Left renal cortex interstitium (tissue), 4 donors: ENCODE measurements around the gene DDR1. TPM values are rescaled to one million over a fixed set of nuclear protein-coding genes. Genes with fewer than 3 reads are reported as not detected.
"Not testable (repeated sequence)": the region's sequence is repeated elsewhere in the genome, so short reads cannot be mapped to it uniquely, and the experiment has no call there.

Experiments used
- DNase-seq, 4 donors: peaks; one replicate each; pipeline ENCODE4 v3.0.0-alpha.2; 2013; ENCODE audit warnings: low read depth in 4 of 4, low spot score in 2 of 4, missing footprints in 1 of 4
- polyA plus RNA-seq, 4 donors: library from polyadenylated mRNA; unstranded; fragments of 120-200 nt; gene quantifications; one replicate each; pipeline ENCODE4 v1.2.1, GENCODE V29; 2013; ENCODE audit not compliant: insufficient read length in 4 of 4

DDR1 gene
- polyA plus RNA-seq, 4 donors, result 141 to 222 (median 177) TPM

GRCh38 chr6:30914076-30914853 lies 29.9 kb downstream of the DDR1 start, which contains the start of gene VARS2:
Gene VARS2 (plus strand): TSS chr6:30914238. CDS start chr6:30914837, 599 bp downstream.
- peak; percentile 82 to 90 (median 87) for DNase-seq

- DNase-seq, result no peak
Measured at GRCh38 chr6:30914854-30915590, 30.7 kb downstream of the DDR1 start.

- DNase-seq, result peak; percentile 39 to 72 (median 54)
Measured at GRCh38 chr6:30915591-30915946, 31.2 kb downstream of the DDR1 start.

DNA sequence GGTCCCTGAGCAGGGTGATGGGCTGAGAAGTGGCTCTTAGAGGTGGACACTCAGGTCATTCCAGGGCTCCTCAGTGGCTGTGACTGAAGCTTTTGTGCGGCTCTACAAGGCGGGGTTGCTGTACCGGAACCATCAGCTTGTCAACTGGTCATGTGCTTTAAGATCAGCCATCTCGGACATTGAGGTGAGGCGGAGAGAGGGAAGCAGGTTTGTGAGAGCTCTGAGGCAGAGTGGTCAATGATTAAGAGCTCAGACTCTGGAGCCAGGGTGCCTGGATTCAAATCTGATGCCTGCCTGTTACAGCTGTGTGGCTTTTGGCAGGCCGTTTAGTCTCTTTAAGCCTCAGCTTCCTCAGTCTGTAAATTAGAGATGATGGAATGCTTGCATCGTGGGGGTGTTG lies 32.7 kb downstream of the DDR1 start:
- DNase-seq, result no peak

DNA sequence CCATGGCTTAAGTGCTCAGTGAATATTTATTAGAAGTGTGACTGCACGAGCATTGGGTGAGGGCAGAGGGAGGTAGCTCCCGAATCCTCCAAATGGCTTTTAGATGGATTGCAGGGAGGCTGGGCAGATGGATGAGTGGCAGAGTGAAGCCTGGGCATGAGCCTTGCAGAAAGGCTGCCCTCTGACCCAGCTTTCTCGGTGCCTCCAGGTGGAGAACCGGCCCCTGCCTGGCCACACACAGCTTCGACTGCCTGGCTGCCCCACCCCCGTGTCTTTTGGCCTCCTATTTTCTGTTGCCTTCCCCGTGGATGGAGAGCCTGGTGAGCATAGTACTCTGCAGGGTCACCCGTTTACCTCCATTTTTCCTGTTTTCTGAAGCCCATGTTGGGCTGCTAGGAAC lies 33.2 kb downstream of the DDR1 start:
- DNase-seq, result no peak

- DNase-seq, result no peak
Measured at GRCh38 chr6:30918670-30919069, 34.4 kb downstream of the DDR1 start.

DNA sequence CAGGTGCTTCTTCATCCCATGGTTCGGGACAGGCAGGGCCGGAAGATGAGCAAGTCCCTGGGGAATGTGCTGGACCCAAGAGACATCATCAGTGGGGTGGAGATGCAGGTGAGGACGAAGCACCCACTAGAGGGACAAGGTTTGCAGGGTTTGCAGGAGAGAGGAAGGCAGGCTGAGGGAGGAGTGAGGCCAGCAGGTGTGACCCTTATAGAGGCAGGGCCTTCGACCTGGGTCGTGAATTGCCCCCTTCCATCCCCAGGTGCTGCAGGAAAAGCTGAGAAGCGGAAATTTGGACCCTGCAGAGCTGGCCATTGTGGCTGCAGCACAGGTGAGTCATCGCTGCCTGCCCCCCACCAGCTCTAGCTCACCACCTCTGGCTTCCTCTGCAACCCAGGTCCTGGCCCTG lies 38.1 kb downstream of the DDR1 start:
- DNase-seq, result no peak

DNA sequence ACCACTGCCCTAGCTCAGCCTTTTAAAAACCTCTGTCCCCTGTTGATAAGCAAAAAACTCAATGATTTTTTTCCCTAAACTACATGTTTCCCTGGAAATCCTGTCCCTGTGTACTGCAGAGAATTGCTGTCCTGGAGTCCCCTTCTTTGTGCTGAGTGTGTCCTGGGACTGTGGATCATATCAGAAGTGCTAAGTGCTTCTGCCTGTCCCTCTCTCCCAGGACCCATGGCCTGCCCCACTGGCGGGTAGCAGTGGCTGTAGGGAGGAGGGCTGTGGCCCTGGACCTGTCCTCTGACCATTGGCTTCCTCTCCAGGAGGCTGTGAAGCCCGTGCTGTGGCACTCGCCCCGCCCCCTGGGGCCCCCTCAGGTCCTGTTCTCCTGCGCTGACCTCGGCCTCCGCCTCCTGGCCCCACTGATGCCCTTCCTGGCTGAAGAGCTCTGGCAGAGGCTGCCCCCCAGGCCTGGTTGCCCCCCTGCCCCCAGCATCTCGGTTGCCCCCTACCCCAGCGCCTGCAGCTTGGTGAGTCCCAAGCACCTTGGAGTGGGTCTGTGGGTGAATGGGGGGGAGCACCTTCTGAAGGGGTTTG lies 39.8 kb downstream of the DDR1 start:
- DNase-seq, result not testable (repeated sequence)

DNA sequence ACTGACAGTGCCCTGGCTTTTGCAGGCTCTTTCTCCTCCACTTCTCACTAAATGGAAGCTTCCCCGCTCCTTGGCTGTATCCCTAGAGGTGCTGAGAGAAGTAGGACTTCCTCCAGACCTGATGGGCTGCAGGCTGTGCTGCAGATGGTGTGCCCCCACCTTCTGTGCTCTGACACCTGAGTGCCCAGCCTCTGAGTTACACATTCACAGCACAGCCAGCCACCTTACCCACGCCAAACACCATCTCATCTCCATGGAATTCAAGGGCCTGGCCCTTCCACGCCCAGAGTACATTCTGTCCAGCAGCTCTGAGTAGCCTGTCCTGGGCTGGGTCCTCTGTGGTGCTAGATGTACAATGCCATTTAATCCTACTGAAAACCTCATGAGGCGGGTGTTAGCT lies 42.3 kb downstream of the DDR1 start:
- no peak for DNase-seq

DNA sequence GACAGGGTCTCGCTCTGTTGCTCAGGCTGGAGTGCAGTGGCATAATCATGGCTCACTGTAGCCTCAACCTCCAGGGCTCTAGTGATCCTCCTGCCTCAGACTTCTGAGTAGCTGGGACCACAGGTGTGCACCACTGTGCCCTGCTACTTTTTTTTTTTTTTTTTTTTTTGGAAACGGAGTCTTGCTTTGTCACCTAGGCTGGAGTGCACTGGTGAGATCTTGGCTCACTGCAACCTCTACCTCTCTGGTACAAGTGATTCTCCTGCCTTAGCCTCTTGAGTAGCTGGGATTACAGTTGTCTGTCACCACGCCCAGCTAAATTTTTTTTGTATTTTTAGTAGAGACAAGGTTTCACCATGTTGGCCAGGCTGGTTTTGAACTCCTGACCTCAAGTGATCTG lies 42.8 kb downstream of the DDR1 start:
- not testable (repeated sequence) for DNase-seq

DNA sequence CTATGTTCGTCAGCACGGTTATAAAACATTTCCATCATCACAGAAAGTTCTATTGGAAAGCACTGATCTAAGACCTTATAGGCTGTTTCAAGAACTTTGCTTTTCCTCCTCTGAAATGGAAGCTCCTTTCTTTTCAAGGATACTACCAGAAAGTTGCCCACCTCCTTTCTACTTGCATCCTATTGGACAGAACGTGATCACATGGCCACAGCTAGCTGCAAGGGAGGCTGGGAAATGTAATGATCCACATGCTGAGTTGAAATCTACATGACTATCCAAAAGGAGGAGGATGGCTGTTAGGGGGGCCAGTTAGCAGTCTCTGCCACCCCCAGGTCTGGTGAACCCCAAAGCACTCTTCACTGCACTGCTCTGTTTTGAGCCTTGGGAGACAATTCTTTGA lies 44.4 kb downstream of the DDR1 start:
- no peak for DNase-seq

GRCh38 chr6:30930506-30930905 lies 46.2 kb downstream of the DDR1 start:
- DNase-seq, result no peak

GRCh38 chr6:30931272-30931671 lies 47.0 kb downstream of the DDR1 start:
- no peak for DNase-seq

- no peak for DNase-seq
Measured at GRCh38 chr6:30931969-30932645, 47.8 kb downstream of the DDR1 start, which contains the start of gene SFTA2. Gene SFTA2 (minus strand): TSS chr6:30932170. CDS start chr6:30932096, 74 bp downstream.

DNA sequence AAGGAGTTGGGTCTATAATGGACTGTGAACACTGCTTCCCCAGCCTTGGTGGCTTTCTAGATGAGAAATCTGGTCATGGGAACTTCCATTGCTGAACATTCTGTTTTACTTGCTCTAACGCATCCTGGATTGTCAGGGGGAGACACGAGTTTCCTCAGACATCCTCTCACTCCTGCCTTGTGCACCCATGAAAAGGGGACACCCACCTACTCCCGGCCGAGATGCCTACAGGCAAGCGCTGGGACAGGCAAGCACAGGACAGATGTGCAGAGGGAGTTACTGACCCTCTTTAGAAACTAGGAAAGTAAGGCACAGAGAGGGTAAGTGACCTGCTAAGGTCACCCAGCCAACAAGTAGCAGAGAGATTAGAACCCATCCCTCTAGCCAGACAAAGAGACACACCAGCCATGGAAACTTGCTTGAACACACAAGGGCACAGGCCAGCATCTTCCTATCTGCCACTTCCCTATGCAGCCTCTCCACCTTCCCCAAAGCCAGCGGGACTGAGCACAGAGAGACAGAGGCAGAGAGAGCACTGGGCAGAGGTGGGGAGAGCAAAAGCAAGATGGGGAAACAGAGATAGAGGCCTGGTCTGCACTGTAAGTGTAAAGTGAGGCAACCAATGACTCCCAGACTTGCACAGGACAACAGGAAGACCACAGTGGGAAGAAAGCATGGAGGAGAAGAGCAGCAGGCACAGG lies 48.5 kb downstream of the DDR1 start:
- DNase-seq, result no peak

DNA sequence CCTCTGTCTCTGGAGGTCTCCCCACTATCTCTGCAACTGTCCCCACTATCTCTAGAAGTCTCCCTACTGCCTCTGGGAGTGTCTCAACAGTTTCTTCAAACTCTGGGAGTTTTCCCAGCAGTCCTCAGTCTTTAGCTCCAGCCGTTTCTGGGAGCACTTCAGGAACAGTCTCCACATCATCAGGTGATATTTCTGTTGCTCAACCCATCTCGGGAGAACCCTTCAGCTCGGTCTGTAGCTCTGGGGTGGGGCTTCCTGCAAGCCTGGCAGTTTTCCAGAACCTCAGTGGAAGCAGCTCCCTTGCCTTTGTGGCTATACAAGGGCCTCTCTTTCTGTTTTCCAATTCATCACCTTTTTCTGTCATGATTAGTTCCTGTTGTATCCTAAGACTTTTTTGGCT lies 50.7 kb downstream of the DDR1 start:
- DNase-seq, result no peak

GRCh38 chr6:30937265-30937664 lies 52.9 kb downstream of the DDR1 start:
- no peak for DNase-seq

DNA sequence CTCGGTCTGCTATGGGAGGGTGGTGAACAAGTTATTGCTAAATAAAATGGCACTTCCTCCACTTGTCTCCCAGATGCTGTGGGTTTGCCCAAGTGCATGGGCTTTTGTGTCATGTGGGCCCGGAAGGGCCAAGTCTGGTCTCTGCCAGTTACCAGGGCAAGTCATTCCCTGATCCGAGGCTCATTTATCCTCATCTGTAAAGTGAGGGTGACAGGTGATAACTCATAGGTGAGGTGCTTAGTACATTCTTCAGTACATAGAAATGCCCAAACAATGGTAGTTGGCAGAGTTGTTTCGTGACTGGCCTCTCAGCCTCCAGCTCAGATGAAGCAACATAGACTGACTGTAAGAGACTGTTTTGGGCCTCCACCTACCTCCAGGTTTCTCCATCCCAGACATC lies 54.4 kb downstream of the DDR1 start:
- no peak for DNase-seq

DNA sequence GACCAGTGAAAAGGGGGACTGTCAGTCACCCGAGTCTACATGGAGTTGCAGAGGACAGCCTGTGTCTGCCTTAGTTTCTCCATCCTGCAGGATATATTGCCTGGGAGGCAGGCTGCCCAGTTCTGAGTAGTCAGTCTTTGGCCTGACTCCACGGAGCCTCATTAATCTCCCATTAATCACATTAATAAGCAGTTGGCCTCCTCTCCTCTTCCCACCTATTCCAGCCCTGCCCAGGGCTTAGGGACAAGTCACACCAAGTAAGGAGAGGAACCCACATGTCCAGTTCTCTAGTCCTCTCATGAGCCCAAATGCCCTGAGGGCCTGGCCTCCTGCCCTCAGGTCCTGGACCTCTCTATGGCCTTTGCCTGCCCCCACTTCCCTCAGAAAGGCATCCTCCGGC lies 55.2 kb downstream of the DDR1 start:
- no peak for DNase-seq

DNA sequence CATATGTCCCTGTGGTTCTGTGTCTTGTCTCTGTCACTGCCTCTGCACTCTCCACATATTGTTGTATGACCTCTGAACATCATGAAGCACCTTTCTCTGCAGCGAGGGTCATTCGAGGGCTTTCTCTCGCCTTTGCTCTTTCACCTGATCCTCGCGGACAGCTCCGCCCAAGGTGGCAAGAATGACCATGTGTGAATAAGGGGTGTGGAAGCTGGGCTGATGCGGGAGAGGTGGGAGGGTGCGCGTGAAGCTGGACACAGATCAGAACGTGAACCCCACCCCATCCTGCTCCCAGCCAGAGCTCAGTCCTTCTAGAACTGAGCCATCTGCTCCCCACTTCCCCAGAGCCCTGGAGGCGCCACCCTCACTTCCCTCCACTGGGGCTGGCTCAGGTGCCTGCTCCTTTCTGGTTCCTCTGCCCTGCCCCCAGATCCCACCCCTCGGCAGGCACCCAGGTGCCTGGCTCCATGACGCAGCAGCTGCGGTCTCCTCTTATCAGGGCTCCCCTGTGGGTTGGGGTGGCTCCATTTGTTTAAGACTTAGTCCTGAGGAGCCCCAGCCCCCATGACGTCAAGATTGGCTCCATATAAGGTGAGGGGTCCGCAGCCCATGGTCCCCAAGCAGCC lies 56.2 kb downstream of the DDR1 start, which contains the start of gene MUCL3:
Gene MUCL3 (plus strand): TSS at position 613 of the 626 bp plus-strand sequence. CDS start 27 bp downstream, outside the sequence.
- no peak for DNase-seq
